GM12878 (cell line): Measurements from ENCODE around the gene HSD17B14. TPM values are rescaled to one million over a fixed set of nuclear protein-coding genes. Genes with fewer than 3 reads are reported as not detected.

Source experiments
- CBX5 ChIP-seq: sonication (generic); IDR thresholded peaks from 2 replicates; pipeline ENCODE4 v1.6.1; 2016; ENCODE audit warnings: low read depth, moderate library complexity, mild to moderate bottlenecking, inconsistent platforms
- CHD1 ChIP-seq: IDR thresholded peaks from 2 replicates; pipeline ENCODE4 v1.6.1; 2012; ENCODE audit warnings: low read depth, low read length, improper control_type of control experiment
- CREB1 ChIP-seq: IDR thresholded peaks from 2 replicates; pipeline ENCODE4 v1.6.1; 2012; ENCODE audit warnings: low read depth, mild to moderate bottlenecking, inconsistent platforms
- EED ChIP-seq: sonication (generic); IDR thresholded peaks from 2 replicates; pipeline ENCODE4 v1.6.1; 2016; ENCODE audit warnings: antibody characterized with exemption, low read depth
- EP300 ChIP-seq, 2 experiments: fragments of 150-350 bp in 1 of 2; IDR thresholded peaks; 2 replicates each; pipeline ENCODE4 v1.6.1; 2011 to 2012; ENCODE audit warnings: low read depth in 2 of 2, low read length in 2 of 2, borderline replicate concordance in 1 of 2, improper control_type of control experiment in 1 of 2, inconsistent platforms in 1 of 2; ENCODE audit not compliant: control insufficient read depth in 1 of 2
- FOXK2 ChIP-seq: fragments of 450-650 bp; IDR thresholded peaks from 2 replicates; pipeline ENCODE4 v1.6.1; 2017; ENCODE audit warnings: mild to moderate bottlenecking, moderate library complexity
- HDAC2 ChIP-seq: fragments of 200-600 bp; sonication (generic); IDR thresholded peaks from 2 replicates; pipeline ENCODE4 v1.6.1; 2017
- HDGF ChIP-seq: fragments of 450-650 bp; IDR thresholded peaks from 2 replicates; pipeline ENCODE4 v1.6.1; 2016; ENCODE audit warnings: antibody characterized with exemption
- IKZF2 ChIP-seq, 2 experiments: fragments of 450-650 bp; IDR thresholded peaks; 2 replicates each; pipeline ENCODE4 v1.6.1; 2017; ENCODE audit warnings: mild to moderate bottlenecking in 2 of 2, moderate library complexity in 2 of 2
- MEF2B ChIP-seq: fragments of 450-650 bp; IDR thresholded peaks from 2 replicates; pipeline ENCODE4 v1.6.1; 2018; ENCODE audit warnings: mild to moderate bottlenecking, moderate library complexity; ENCODE audit not compliant: partially characterized antibody, poor library complexity, severe bottlenecking
- MYB ChIP-seq: fragments of 150-350 bp; IDR thresholded peaks from 2 replicates; pipeline ENCODE4 v1.6.1; 2014; ENCODE audit warnings: mild to moderate bottlenecking, low read depth, low read length, borderline replicate concordance
- NBN ChIP-seq: fragments of 450-650 bp; IDR thresholded peaks from 2 replicates; pipeline ENCODE4 v1.6.1; 2016
- NFXL1 ChIP-seq: fragments of 450-650 bp; IDR thresholded peaks from 2 replicates; pipeline ENCODE4 v1.6.1; 2017; ENCODE audit warnings: antibody characterized with exemption, mild to moderate bottlenecking, borderline replicate concordance
- PAX5 ChIP-seq: IDR thresholded peaks from 2 replicates; pipeline ENCODE4 v1.6.1; 2011; ENCODE audit warnings: low read depth, low read length, borderline replicate concordance
- POLR2A ChIP-seq: IDR thresholded peaks from 2 replicates; pipeline ENCODE4 v1.6.1; 2011; ENCODE audit warnings: low read depth, mild to moderate bottlenecking, low read length
- POU2F2 ChIP-seq: IDR thresholded peaks from 3 replicates; pipeline ENCODE4 v1.6.1; 2011; ENCODE audit warnings: low read depth, mild to moderate bottlenecking, low read length, borderline replicate concordance
- PRDM15 ChIP-seq: fragments of 450-650 bp; formaldehyde crosslinking; IDR thresholded peaks from 2 replicates; pipeline ENCODE4 v1.4.0; 2020; ENCODE audit warnings: mild to moderate bottlenecking, moderate library complexity
- RBBP5 ChIP-seq: fragments of 200-600 bp; sonication (generic); conservative IDR thresholded peaks from 2 replicates; pipeline ENCODE4 v1.6.1; 2016
- RFX5 ChIP-seq: IDR thresholded peaks from 2 replicates; pipeline ENCODE4 v1.6.1; 2011; ENCODE audit warnings: low read depth, low read length, improper control_type of control experiment
- SPI1 ChIP-seq: IDR thresholded peaks from 2 replicates; pipeline ENCODE4 v1.6.1; 2011; ENCODE audit warnings: low read depth, mild to moderate bottlenecking, low read length, moderate library complexity, borderline replicate concordance; ENCODE audit not compliant: insufficient read depth
- SREBF1 ChIP-seq: IDR thresholded peaks from 2 replicates; pipeline ENCODE4 v1.6.1; 2012; ENCODE audit warnings: mild to moderate bottlenecking, low read length
- SREBF2 ChIP-seq: IDR thresholded peaks from 2 replicates; pipeline ENCODE4 v1.6.1; 2012; ENCODE audit warnings: mild to moderate bottlenecking, low read length
- SRF ChIP-seq, 2 experiments: IDR thresholded peaks; 2 replicates each; pipeline ENCODE4 v1.6.1; 2011; ENCODE audit warnings: low read depth in 2 of 2, low read length in 2 of 2, mild to moderate bottlenecking in 1 of 2, moderate library complexity in 1 of 2
- STAT1 ChIP-seq: fragments of 450-650 bp; conservative IDR thresholded peaks from 2 replicates; pipeline ENCODE4 v1.6.1; 2014; ENCODE audit warnings: antibody characterized with exemption, mild to moderate bottlenecking
- TARDBP ChIP-seq: IDR thresholded peaks from 2 replicates; pipeline ENCODE4 v1.6.1; 2016; ENCODE audit warnings: borderline replicate concordance
- TCF3 ChIP-seq: IDR thresholded peaks from 2 replicates; pipeline ENCODE4 v1.6.1; 2012; ENCODE audit warnings: low read depth, mild to moderate bottlenecking, low read length, borderline replicate concordance; ENCODE audit not compliant: insufficient read depth
- ZNF217 ChIP-seq: fragments of 450-650 bp; IDR thresholded peaks from 2 replicates; pipeline ENCODE4 v1.6.1; 2017; ENCODE audit warnings: antibody characterized with exemption, mild to moderate bottlenecking
- polyA plus RNA-seq, 11 experiments: library from polyadenylated mRNA; depleted of rRNA in 4 of 11; unstranded in 6 of 11; stranded (reverse) in 5 of 11; fragments of >200 nt; fragmentation: Nextera tagmentation in 4 of 11; fragmentation: Illumina TruSeq in 1 of 11; extraction: Ambion mirVana in 4 of 11; extraction: Trizol in 1 of 11; gene quantifications; 1 replicate in 1 of 11; 2 replicates in 10 of 11; pipeline versions ENCODE4 v1.2.1 to v1.2.3, GENCODE V29; 2011 to 2016; ENCODE audit warnings: inconsistent platforms in 2 of 11, missing spikeins in 2 of 11, low read depth in 1 of 11
- total RNA-seq, 4 experiments: library from RNA; depleted of rRNA in 3 of 4; stranded (reverse); fragments of >200 nt in 3 of 4; fragmentation: Illumina TruSeq in 1 of 4; extraction: Trizol in 1 of 4; gene quantifications; 2 replicates each; pipeline versions ENCODE4 v1.2.1 to v1.2.3, GENCODE V29; 2013 to 2021
- TF ChIP-seq, protein P1 (sequence below): fragments of 450-650 bp; IDR thresholded peaks from 2 replicates; pipeline ENCODE4 v1.6.1; 2017; ENCODE audit warnings: mild to moderate bottlenecking, moderate library complexity

HSD17B14 gene
- total and polyA plus RNA-seq, 10 of the 15 experiments (the other 5 are each of a cell fraction or from before 2014, with no cell fraction given) = 0.21 to 4.1 (median 0.61) TPM

- TF ChIP-seq TCF3 = no peak
- TF ChIP-seq MYB = no peak
- TF ChIP-seq MEF2B = peak; percentile 17
- TF ChIP-seq POLR2A = peak; percentile 68; the same call in 1 of the 2 replicates
- peak; percentile 78; the same call in 1 of the 2 replicates for TF ChIP-seq NBN
- no peak for TF ChIP-seq HDGF
- TF ChIP-seq EED = no peak
- TF ChIP-seq HDAC2 = no peak
- TF ChIP-seq PAX5 = no peak
- TF ChIP-seq CHD1 = no peak
- no peak for TF ChIP-seq SREBF2
- no peak for TF ChIP-seq SRF (IDR thresholded peaks at IDR 0.05; ENCODE audit: low read depth in 2 of 2, low read length in 2 of 2)
- TF ChIP-seq, protein P1, sequence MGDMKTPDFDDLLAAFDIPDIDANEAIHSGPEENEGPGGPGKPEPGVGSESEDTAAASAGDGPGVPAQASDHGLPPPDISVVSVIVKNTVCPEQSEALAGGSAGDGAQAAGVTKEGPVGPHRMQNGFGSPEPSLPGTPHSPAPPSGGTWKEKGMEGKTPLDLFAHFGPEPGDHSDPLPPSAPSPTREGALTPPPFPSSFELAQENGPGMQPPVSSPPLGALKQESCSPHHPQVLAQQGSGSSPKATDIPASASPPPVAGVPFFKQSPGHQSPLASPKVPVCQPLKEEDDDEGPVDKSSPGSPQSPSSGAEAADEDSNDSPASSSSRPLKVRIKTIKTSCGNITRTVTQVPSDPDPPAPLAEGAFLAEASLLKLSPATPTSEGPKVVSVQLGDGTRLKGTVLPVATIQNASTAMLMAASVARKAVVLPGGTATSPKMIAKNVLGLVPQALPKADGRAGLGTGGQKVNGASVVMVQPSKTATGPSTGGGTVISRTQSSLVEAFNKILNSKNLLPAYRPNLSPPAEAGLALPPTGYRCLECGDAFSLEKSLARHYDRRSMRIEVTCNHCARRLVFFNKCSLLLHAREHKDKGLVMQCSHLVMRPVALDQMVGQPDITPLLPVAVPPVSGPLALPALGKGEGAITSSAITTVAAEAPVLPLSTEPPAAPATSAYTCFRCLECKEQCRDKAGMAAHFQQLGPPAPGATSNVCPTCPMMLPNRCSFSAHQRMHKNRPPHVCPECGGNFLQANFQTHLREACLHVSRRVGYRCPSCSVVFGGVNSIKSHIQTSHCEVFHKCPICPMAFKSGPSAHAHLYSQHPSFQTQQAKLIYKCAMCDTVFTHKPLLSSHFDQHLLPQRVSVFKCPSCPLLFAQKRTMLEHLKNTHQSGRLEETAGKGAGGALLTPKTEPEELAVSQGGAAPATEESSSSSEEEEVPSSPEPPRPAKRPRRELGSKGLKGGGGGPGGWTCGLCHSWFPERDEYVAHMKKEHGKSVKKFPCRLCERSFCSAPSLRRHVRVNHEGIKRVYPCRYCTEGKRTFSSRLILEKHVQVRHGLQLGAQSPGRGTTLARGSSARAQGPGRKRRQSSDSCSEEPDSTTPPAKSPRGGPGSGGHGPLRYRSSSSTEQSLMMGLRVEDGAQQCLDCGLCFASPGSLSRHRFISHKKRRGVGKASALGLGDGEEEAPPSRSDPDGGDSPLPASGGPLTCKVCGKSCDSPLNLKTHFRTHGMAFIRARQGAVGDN = peak; percentile 87
- TF ChIP-seq ZNF217 = no peak
- no peak for TF ChIP-seq RFX5
- no peak; the same call in 1 of the 2 replicates for TF ChIP-seq FOXK2
- no peak for TF ChIP-seq PRDM15 (CRISPR knock-in tag)
- 0 out of 2 replicates have a peak, but pooled peaks have one; percentile 32 for TF ChIP-seq CREB1
- 0 out of 2 replicates have a peak, but pooled peaks have one; percentile 7 for TF ChIP-seq SPI1
- no peak for TF ChIP-seq RBBP5
- TF ChIP-seq STAT1 = no peak
- TF ChIP-seq NFXL1 = peak; percentile 27; the same call in 1 of the 2 replicates
- TF ChIP-seq EP300 (IDR thresholded peaks at IDR 0.05; ENCODE audit: borderline replicate concordance in 1 of 2, control insufficient read depth in 1 of 2, low read depth in 2 of 2, low read length in 2 of 2) = no peak
- peak; percentile 62; the same call in 1 of the 3 replicates for TF ChIP-seq POU2F2
- no peak for TF ChIP-seq CBX5
- no peak for TF ChIP-seq SREBF1
- TF ChIP-seq TARDBP = no peak
- peak; percentile 14 to 50; a peak in 1 of 4 replicates for TF ChIP-seq IKZF2 (IDR thresholded peaks at IDR 0.05)
These were observed 580 bp downstream of the HSD17B14 start (continued) for GRCh38 chr19:48835734-48836088.
